Thoracic aorta (tissue), 2 donors: Measurements from ENCODE around the gene PTPN14. TPM values are rescaled to one million over a fixed set of nuclear protein-coding genes. Genes with fewer than 3 reads are reported as not detected.

Source experiments
- ATAC-seq: fragments of 150-250 bp; one replicate; pipeline ENCODE4 v1.8.0; 2017; ENCODE audit warnings: low read depth; ENCODE audit not compliant: insufficient number of reproducible peaks, low FRiP score
- DNase-seq: peaks from one replicate; pipeline ENCODE4 v3.0.0-alpha.2; 2020; ENCODE audit warnings: low spot score
- H3K27ac ChIP-seq, 2 donors: fragments of 200-600 bp; sonication (generic); 1 replicate in 1 of 2; 2 replicates in 1 of 2; pipeline ENCODE4 v1.5.1; 2016; ENCODE audit warnings: mild to moderate bottlenecking in 2 of 2, moderate library complexity in 2 of 2
- H3K27me3 ChIP-seq: fragments of 200-600 bp; sonication (generic); replicated peaks from 2 replicates; pipeline ENCODE4 v1.6.0; 2016; ENCODE audit warnings: mild to moderate bottlenecking; ENCODE audit not compliant: insufficient read depth
- H3K36me3 ChIP-seq: fragments of 200-600 bp; sonication (generic); one replicate; pipeline ENCODE4 v1.5.1; 2016
- H3K4me1 ChIP-seq, 2 donors: fragments of 200-600 bp; sonication (generic); 1 replicate in 1 of 2; 2 replicates in 1 of 2; pipeline versions ENCODE4 v1.5.1 to v1.6.0; 2016; ENCODE audit warnings: low read depth in 2 of 2, mild to moderate bottlenecking in 1 of 2; ENCODE audit not compliant: control insufficient read depth in 1 of 2
- H3K4me3 ChIP-seq: fragments of 200-600 bp; sonication (generic); 2 replicates; pipeline ENCODE4 v1.5.1; 2016; ENCODE audit warnings: mild to moderate bottlenecking
- H3K9me3 ChIP-seq: fragments of 200-600 bp; sonication (generic); 2 replicates; pipeline ENCODE4 v1.5.1; 2016
- total RNA-seq, 2 donors: library from RNA; depleted of rRNA; stranded (reverse); fragments of >200 nt; gene quantifications; one replicate each; pipeline versions ENCODE4 v1.1.0 to v1.2.3, GENCODE V29; 2016
- TF ChIP-seq, protein P1 (sequence below): fragments of 200-600 bp; sonication (generic); IDR thresholded peaks from one replicate; pipeline ENCODE4 v1.5.1; 2019; ENCODE audit warnings: antibody characterized with exemption

Gene PTPN14
- total RNA-seq, 2 donors from 2014 or later, result 33.3 to 63.8 TPM

DNA sequence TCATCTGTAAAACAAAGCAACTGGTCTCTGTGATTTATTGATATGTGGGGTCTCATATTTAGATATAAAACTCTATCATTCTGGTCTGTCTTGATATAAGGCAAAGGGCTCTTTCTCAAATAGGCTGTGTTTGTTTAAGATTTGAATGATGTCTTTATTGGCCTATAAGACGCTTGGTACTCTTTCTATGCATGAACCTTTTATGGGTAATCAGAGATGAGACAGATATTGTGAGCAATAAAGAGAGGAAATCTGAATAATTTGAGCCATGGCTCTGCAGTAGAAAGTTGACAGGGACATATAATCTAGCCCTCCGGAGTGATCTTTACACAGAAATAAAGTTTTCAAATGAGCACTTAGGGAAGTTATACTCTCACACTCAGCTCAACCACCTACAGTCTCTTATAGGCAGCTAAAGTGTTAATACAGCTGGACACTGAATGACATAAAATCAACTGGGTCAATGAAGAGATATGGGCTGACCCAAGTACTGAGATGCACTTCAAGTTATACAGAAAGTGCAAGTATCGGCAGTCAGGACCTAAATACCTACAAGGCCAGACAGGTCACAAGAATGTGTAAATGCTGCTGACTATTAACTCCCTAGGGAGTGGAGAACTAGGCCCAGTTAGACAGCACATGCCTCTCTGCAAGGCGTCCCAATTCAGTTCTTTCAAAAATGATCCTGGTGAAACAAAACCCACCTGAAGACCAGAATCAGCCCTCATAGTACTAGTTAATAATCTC lies 111.0 kb downstream of the PTPN14 start:
- ATAC-seq, result no peak
- TF ChIP-seq, protein P1, sequence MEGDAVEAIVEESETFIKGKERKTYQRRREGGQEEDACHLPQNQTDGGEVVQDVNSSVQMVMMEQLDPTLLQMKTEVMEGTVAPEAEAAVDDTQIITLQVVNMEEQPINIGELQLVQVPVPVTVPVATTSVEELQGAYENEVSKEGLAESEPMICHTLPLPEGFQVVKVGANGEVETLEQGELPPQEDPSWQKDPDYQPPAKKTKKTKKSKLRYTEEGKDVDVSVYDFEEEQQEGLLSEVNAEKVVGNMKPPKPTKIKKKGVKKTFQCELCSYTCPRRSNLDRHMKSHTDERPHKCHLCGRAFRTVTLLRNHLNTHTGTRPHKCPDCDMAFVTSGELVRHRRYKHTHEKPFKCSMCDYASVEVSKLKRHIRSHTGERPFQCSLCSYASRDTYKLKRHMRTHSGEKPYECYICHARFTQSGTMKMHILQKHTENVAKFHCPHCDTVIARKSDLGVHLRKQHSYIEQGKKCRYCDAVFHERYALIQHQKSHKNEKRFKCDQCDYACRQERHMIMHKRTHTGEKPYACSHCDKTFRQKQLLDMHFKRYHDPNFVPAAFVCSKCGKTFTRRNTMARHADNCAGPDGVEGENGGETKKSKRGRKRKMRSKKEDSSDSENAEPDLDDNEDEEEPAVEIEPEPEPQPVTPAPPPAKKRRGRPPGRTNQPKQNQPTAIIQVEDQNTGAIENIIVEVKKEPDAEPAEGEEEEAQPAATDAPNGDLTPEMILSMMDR, result no peak
- Histone ChIP-seq H3K4me3 (no peak overlapping the region), H3K27ac (peak overlapping the region; percentile 33 to 56), H3K4me1 (peaks cover 4 to 27% of the 10 kb centered on the region in 2 donors), H3K9me3 (no peaks in the 10 kb centered on the region), H3K36me3 (no peaks in the 10 kb centered on the region), H3K27me3 (no peaks in the 10 kb centered on the region)
- no peak for DNase-seq

DNA sequence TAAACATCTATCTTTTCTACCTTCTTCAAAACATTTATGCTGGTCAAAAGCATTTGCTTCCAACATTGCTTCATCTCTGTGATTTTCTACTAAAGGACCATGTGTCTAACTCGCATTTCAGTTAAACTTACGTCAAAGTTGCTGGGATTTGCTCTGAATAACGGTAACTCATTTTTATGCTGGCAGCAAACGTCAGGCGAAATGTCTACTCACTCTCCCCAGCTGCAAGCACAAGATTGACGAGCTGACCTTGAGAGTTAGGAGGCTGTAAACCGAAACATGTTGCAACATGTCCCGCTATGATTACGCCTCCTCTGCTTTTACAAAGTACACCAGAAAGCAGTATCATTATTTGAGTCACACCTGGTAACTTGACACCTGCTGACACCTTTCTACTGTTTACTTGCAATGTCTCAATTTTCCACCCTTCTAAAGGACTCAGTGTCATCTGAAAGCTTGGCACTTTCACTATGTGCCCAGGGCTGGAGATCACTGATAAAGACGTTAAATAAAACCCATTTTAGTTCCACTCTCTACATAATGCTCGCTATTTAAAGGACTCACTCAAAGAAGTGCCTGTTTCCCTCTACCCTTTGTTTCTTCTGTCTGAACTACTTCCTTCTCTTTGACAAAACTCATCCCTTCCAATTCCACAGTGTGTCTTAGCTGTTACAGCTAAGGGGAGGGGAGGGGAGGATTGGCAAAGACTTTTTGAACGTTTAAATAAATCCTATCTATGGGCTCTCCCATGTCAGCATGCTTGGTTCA lies 111.9 kb downstream of the PTPN14 start:
- DNase-seq, result no peak
- peak overlapping the region; percentile 33 to 56 for H3K27ac ChIP-seq

DNA sequence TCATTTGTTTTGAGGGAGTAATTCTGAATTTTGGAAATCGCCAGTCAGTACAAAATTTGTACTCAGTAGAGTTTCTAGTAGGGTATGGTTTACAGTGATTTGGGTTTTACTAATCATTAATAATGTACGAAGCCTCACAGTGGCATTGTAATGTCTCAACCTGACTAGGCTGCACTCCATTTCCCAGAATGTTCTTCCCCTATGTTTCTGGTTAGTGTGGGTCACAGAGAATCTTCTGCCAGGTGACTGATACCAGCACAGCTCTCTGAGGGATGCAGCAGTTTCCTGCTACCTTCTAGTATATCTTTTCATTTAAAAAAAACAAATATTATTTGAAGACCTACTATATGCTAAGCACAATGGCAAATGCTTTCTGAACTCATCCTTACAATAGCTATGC lies 112.9 kb downstream of the PTPN14 start:
- H3K4me3 ChIP-seq, result no peak overlapping the region
- no peak for DNase-seq
- H3K9me3 ChIP-seq, result no peaks in the 10 kb centered on the region
- H3K27me3 ChIP-seq, result no peaks in the 10 kb centered on the region
- TF ChIP-seq, protein P1, result no peak
- ATAC-seq, result no peak
- no peaks in the 10 kb centered on the region for H3K36me3 ChIP-seq
- no peak overlapping the region for H3K27ac ChIP-seq
- peaks cover 0 to 24% of the 10 kb centered on the region in 2 donors for H3K4me1 ChIP-seq

More for the DNA sequence above, 111.9 kb downstream of the PTPN14 start:
- no peaks in the 10 kb centered on the region for H3K27me3 ChIP-seq
- TF ChIP-seq, protein P1, result no peak
- H3K4me1 ChIP-seq, result peaks cover 0 to 24% of the 10 kb centered on the region in 2 donors
- peak overlapping the region; percentile 48 for H3K4me3 ChIP-seq
- H3K36me3 ChIP-seq, result no peaks in the 10 kb centered on the region
- ATAC-seq, result peak; percentile 65
- H3K9me3 ChIP-seq, result no peaks in the 10 kb centered on the region

DNA sequence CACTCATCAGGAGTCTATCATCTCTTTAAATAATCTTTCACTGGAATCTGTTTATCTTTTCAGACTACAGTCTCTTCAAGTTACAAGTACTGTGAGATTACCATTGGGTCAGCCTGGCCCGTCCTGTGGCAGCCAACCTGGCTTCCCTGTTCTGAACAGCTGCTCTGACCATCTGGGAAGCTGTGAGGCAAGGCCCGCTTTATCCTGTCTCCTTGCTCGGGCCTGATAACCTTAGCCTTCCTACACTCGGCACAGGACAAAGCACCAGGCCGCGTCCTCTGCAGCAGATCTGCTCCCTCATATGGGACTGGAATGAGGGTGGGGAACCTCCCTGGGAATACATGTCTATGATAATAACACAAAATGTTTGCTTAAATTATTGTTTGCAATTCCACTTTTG lies 113.3 kb downstream of the PTPN14 start:
- no peak for ATAC-seq
- Histone ChIP-seq H3K9me3 (no peaks in the 10 kb centered on the region), H3K27me3 (no peaks in the 10 kb centered on the region), H3K4me1 (peaks cover 0 to 24% of the 10 kb centered on the region in 2 donors), H3K4me3 (no peak overlapping the region), H3K36me3 (no peaks in the 10 kb centered on the region), H3K27ac (no peak overlapping the region)
- TF ChIP-seq, protein P1, result no peak
- no peak for DNase-seq

DNA sequence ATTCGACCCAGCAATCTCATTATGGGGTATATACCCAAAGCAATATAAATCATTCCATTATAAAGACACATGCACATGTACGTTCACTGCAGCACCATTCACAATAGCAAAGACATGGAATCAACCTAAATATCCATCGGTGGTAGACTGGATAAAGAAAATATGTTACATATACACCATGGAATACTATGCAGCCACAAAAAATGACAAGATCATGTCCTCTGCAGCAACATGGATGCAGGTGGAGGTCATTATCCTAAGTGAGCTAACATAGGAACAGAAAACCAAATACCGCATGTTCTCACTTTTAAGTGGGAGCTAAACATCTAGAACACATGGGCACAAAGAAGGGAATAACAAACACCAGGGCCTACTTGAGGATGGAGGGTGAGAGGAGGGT lies 115.5 kb downstream of the PTPN14 start:
- Histone ChIP-seq H3K36me3 (no peaks in the 10 kb centered on the region), H3K4me3 (no peak overlapping the region), H3K9me3 (no peaks in the 10 kb centered on the region), H3K27ac (no peak overlapping the region), H3K27me3 (no peaks in the 10 kb centered on the region), H3K4me1 (peaks cover 0 to 19% of the 10 kb centered on the region in 2 donors)
- TF ChIP-seq, protein P1, result no peak
- DNase-seq (no peak), ATAC-seq (no peak)
